A204.1 (cell line): ENCODE data around the gene TMEM250.

ENCODE experiments used
- FAIRE-seq: peaks from 2 replicates; lab custom pipeline; 2012; peaks lifted over from hg19 to GRCh38; lab: Jason Lieb, UNC

TMEM250 gene

GRCh38 chr9:136131629-136132511 lies 13.2 kb upstream of the TMEM250 start:
- no peak for FAIRE-seq

DNA sequence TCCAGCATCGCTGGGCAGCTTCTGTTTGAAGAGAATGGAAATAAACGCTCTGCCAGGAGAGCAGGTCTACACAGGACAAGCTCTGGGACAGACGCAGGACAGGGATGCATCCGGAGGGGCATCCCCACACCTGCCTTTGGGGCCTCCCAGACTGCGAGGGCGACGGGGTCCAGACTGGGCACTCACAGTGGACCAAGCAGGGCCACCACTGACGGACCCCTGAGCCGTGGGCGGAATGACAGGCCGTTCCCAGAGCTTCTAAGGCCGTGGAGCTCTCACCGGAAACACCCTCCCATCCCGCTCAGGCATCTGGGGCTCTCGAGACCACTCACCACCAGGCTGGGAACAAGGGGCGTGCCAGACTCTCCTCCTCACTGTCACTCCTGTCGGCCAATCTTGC lies 10.5 kb upstream of the TMEM250 start:
- no peak for FAIRE-seq

GRCh38 chr9:136128436-136128835 lies 9.8 kb upstream of the TMEM250 start:
- no peak for FAIRE-seq

GRCh38 chr9:136127313-136127712 lies 8.6 kb upstream of the TMEM250 start:
- FAIRE-seq = no peak

GRCh38 chr9:136124976-136125692 lies 6.5 kb upstream of the TMEM250 start:
- FAIRE-seq = no peak

DNA sequence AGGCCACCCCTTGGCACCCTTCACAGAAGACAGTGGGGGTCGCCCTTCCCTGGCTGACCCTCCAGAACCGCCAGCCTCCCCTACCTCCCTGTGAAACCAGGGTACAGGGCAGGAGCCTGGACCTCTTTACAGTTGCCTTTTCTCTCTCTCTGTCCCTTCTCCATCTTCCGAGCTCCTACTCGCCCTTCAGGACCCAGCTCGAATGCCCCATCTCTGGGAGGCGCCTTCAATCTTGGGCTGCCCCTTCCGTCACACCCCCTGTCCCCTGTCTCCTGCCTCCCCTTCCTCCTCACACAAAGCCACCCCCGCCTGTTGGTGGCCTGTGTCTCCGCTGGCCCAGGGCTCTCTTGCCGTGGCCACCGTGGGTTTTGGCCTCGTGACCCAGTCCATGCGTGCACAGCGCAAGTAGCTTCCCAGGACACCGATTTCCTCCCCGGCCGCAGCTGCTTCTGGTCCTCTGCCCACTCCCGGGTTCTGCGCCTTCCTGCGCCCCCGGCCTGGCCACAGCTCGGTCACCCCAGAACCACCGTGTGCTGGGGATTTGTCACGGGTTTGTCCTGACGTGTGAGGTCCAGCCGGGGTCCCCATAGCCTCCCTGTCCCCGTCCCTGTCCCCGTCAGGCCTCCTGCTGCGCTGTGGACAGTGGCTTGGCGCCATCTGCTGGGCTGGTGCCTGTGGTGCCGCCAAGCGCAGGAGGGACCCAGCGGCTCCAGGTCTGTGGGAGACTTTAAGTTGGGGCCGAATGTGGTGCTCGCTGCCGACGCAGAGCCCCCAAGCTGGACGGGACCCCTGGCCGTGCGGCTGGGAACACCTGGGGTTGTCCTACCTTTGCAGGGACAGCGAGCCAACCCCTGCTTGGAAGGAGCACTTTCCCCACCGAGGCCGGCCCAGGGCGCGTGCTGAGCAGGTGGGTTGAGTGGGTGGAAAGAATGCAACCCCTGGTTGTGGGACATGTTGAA lies 4.0 kb upstream of the TMEM250 start:
- FAIRE-seq = no peak

GRCh38 chr9:136121801-136122200 lies 3.1 kb upstream of the TMEM250 start:
- no peak for FAIRE-seq

DNA sequence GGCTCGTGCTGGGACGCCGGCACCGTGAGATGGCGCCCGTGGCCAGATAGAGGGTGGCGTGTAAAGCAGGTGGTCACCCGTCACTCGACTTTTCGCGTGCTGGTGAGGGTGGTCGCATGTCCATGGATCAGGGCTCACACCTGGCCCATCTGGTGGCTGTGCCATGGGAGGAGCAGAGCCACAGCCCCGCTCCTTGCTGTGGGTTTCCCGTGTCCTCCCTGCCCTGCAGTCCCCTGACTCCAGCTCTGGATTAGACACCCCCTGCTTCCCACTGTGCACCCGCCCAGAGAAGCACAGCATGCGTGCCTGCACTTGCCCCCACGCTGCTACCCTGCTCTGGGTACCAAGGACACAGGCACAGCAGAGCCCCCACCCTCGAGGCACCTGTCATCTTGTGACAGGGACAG lies 1.8 kb upstream of the TMEM250 start:
- no peak for FAIRE-seq

GRCh38 chr9:136119883-136120393 lies 1.3 kb upstream of the TMEM250 start:
- no peak for FAIRE-seq

DNA sequence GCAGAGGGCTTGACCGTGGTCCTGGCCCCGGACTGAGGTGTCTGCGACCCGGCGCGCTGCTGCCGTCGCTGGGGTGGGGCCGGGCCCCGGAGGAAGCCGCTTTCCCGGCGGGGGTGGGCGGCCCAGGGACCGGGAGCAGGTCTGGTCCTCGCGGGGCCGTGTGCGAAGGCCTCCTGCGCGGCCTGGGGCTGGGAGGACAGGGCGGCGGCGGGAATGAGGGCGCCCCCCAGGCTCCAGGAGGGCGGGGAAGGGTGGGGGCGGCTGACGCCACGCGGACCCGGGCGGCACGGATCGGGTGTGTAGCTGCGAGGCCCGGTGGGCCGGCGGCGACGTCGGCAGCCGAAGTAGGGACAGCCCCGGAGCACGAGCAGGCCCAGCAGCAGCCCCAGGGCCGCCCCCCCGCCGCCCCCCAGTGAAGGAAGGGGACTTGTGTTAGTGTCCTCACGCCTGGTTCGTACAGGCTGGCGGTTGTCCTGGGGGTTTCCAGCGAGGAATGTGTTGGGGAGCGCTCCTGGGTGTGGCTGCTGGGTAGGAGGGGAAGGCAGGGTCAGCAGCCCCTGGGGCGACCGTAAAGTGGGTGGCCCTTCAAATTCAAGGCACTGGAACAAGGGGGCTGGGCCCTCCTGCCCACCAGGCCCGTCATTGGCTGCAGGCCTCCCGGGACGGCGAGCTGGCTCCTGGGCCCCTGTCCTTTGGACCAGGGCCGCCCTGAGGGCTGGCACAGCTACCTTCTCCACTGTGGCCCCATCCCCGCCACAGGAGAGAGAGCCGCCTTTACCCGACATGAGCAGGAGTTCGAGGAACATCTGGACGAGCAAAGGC lies 597 bp upstream of the TMEM250 start:
- FAIRE-seq = no peak

GRCh38 chr9:136117916-136118319 lies 757 bp downstream of the TMEM250 start:
- no peak for FAIRE-seq

- FAIRE-seq = no peak
Measured at GRCh38 chr9:136117291-136117915, 1.3 kb downstream of the TMEM250 start.

DNA sequence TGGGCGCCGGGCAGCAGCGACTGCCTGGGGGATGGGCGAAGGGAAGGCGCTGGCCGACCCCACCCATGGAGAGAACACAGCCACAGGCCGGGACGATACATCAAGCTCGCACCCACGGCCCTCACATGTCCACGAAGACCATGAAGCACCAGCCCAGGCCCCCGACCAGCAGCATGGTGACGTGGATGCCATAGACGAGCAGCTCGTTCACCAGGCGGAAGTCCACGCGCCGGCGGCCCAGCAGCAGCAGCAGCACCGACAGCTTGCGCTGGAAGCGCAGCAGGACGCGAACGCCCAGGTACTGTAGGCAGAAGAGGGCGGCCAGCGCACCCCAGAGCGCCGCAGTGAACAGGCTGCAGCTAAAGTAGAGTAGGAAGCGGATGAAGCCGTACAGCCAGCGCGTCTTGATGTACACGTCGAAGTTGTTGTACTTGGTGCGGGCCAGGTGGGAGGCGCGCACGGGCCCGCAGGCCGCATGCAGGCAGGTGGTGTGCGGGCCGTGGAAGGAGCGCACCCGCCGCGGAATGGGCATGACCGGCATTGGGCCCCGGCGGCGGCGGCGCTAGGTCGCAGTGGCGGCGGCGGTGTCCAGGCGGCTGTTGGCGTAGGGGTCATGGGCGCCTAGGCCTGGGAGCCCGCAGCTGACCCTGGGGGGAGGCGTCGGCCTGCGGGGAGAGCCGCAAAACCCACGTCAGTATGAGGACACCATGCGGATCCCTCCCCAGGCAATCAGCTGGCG lies 2.1 kb downstream of the TMEM250 start:
- no peak for FAIRE-seq

GRCh38 chr9:136115641-136116359 lies 2.9 kb downstream of the TMEM250 start:
- no peak for FAIRE-seq

- FAIRE-seq = no peak
Measured at GRCh38 chr9:136115206-136115605, 3.5 kb downstream of the TMEM250 start.

DNA sequence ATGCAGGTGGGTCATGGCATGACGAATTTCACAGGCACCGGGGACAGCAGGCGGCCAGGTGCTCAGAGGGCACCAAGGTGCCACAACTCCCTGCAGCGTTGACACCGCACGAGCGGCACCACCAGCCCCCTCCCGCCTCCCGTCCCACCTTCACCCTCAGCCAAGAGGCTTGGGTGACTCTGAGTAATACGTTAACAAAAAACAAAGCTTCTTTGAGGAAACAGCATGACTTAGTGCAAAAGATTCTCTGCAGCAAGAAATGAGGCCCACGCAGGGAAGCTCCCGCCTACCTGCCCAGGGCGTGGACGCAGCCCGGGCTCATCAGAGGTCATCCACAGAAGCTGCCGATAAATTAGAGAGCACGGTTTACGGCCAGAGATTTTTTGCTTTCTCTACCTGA lies 4.1 kb downstream of the TMEM250 start:
- no peak for FAIRE-seq

GRCh38 chr9:136112541-136112940 lies 6.1 kb downstream of the TMEM250 start:
- no peak for FAIRE-seq

DNA sequence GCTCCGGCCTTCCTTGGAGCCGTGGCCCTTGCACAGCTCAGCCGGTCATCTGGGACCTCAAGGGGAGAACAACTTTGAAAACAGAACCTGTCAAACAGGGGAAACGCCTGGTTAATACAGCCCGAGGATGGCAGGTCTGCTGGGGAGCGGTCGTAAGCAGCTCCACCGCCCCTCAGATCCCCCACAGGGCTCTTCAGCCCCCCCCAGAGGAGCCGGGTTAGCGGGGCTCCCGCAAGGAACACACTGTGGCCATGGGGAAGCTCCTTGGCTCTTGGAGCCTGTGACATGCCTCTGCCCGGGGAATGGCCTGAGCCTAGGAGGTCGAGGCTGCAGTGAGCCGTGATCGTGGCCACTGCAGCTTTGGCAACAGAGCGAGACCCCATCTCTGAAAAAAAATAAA lies 6.8 kb downstream of the TMEM250 start:
- FAIRE-seq = no peak

GRCh38 chr9:136111190-136111589 lies 7.5 kb downstream of the TMEM250 start:
- FAIRE-seq = no peak
